Kidney (tissue), 14 donors: ENCODE measurements around the gene POU4F2. TPM values are rescaled to one million over a fixed set of nuclear protein-coding genes. Genes with fewer than 3 reads are reported as not detected.

Source experiments
- DNase-seq, 5 donors: peaks; one replicate each; pipeline ENCODE4 v3.0.0-alpha.2; 2013 to 2020
- FAIRE-seq: peaks from 2 replicates; lab custom pipeline; 2012; peaks lifted over from hg19 to GRCh38; lab: Jason Lieb, UNC
- H3K27ac ChIP-seq, 2 donors: one replicate each; pipeline ENCODE4 v1.7.0; 2013; ENCODE audit warnings: low read depth in 2 of 2, low read length in 2 of 2, inconsistent platforms in 1 of 2
- H3K27me3 ChIP-seq: one replicate; pipeline ENCODE4 v1.7.1; 2013; ENCODE audit warnings: low read length, inconsistent platforms; ENCODE audit not compliant: control insufficient read depth, insufficient read depth
- H3K36me3 ChIP-seq, 3 donors: one replicate each; pipeline versions ENCODE4 v1.7.0 to v1.7.1; 2013; ENCODE audit warnings: low read length in 3 of 3, control low read depth in 1 of 3, inconsistent platforms in 1 of 3; ENCODE audit not compliant: insufficient read depth in 3 of 3, control insufficient read depth in 2 of 3
- H3K4me1 ChIP-seq, 3 donors: one replicate each; pipeline versions ENCODE4 v1.7.0 to v1.7.1; 2013; ENCODE audit warnings: low read length in 3 of 3, inconsistent platforms in 1 of 3, low read depth in 1 of 3; ENCODE audit not compliant: control insufficient read depth in 2 of 3, insufficient read depth in 2 of 3
- H3K4me3 ChIP-seq, 3 donors: one replicate each; pipeline versions ENCODE4 v1.7.0 to v1.8.1; 2013; ENCODE audit warnings: low read length in 3 of 3, control low read depth in 1 of 3, inconsistent platforms in 1 of 3
- H3K9ac ChIP-seq, 3 donors: one replicate each; pipeline versions ENCODE4 v1.7.0 to v1.7.1; 2013; ENCODE audit warnings: low read length in 3 of 3, control low read depth in 1 of 3, inconsistent platforms in 1 of 3
- H3K9me3 ChIP-seq, 3 donors: one replicate each; pipeline versions ENCODE4 v1.7.0 to v1.7.1; 2013; ENCODE audit warnings: low read length in 3 of 3, control low read depth in 1 of 3, inconsistent platforms in 1 of 3; ENCODE audit not compliant: control insufficient read depth in 2 of 3, insufficient read depth in 1 of 3
- CTCF ChIP-seq: IDR thresholded peaks from 3 replicates; pipeline ENCODE4 v1.5.1; 2012; ENCODE audit warnings: mild to moderate bottlenecking, moderate library complexity, borderline replicate concordance; ENCODE audit not compliant: insufficient read depth; ENCODE audit errors: extremely low read depth
- intact Hi-C: fragments of 100-400 bp; cut with DNase I; formaldehyde crosslinking; loops from one replicate; pipeline ENCODE4 v1.11.1; 2022
- polyA plus RNA-seq: library from polyadenylated mRNA; stranded (reverse); fragments of 350-450 nt; fragmentation: Illumina TruSeq; extraction: RNeasy Lipid Tissue Mini Kit (QIAGEN cat#74804); gene quantifications from one replicate; pipeline ENCODE4 v1.2.3, GENCODE V29; 2014; ENCODE audit warnings: low read depth, low replicate concordance; ENCODE audit not compliant: insufficient read depth
- total RNA-seq: library from RNA; stranded (reverse); fragmentation: NEBNext Ultra II Directional; extraction: Animal tissue kit (Norgen Biotek cat#: 25700); gene quantifications from one replicate; pipeline ENCODE4 v1.2.1, GENCODE V29; 2021
- donor health status: control.
- donor health status: control.
- donor health status: control.
- donor health status: control.
- donor health status: control.
- donor health status: DM: yes; HTN: yes; CAD: no.
- donor health status: Normal renal cell carcinoma (clear cell type).

The POU4F2 gene
- total and polyA plus RNA-seq, 2 donors from 2014 or later, result not detected

- H3K9ac ChIP-seq, result no peak overlapping the region
- no peaks in the 10 kb centered on the region for H3K9me3 ChIP-seq
- peak in 1 of 5 donors; percentile 14 for DNase-seq
- H3K36me3 ChIP-seq, result no peaks in the 10 kb centered on the region
- H3K27ac ChIP-seq, result no peak overlapping the region
- no peak for TF ChIP-seq CTCF
- FAIRE-seq, result no peak
- H3K4me3 ChIP-seq, result no peak overlapping the region
- no peaks in the 10 kb centered on the region for H3K4me1 ChIP-seq
- intact Hi-C loops, result no loop called here
- H3K27me3 ChIP-seq, result peaks cover 52% of the 10 kb centered on the region
Measured at GRCh38 chr4:146647615-146648460, 9.1 kb downstream of the POU4F2 start.

- DNase-seq, result no peak
- no peak overlapping the region for H3K4me3 ChIP-seq
- no peak overlapping the region for H3K9ac ChIP-seq
- peaks cover 51% of the 10 kb centered on the region for H3K27me3 ChIP-seq
- no peak overlapping the region for H3K27ac ChIP-seq
- H3K9me3 ChIP-seq, result no peaks in the 10 kb centered on the region
- no peaks in the 10 kb centered on the region for H3K36me3 ChIP-seq
- no peak for FAIRE-seq
- intact Hi-C loops, result no loop called here
- no peak for TF ChIP-seq CTCF
- no peaks in the 10 kb centered on the region for H3K4me1 ChIP-seq
Measured at GRCh38 chr4:146648461-146648783, 9.7 kb downstream of the POU4F2 start.

- Histone ChIP-seq H3K4me1 (no peaks in the 10 kb centered on the region), H3K4me3 (no peak overlapping the region), H3K27me3 (peaks cover 58% of the 10 kb centered on the region), H3K36me3 (no peaks in the 10 kb centered on the region), H3K9me3 (no peaks in the 10 kb centered on the region), H3K27ac (no peak overlapping the region), H3K9ac (no peak overlapping the region)
- intact Hi-C loops, result no loop called here
- TF ChIP-seq CTCF, result no peak
- DNase-seq (no peak), FAIRE-seq (no peak)
Measured at GRCh38 chr4:146649232-146649631, 10.5 kb downstream of the POU4F2 start.

GRCh38 chr4:146650034-146650433 lies 11.3 kb downstream of the POU4F2 start:
- Histone ChIP-seq H3K4me3 (no peak overlapping the region), H3K27ac (no peak overlapping the region), H3K9me3 (no peaks in the 10 kb centered on the region), H3K4me1 (no peaks in the 10 kb centered on the region), H3K9ac (no peak overlapping the region), H3K27me3 (peaks cover 58% of the 10 kb centered on the region), H3K36me3 (no peaks in the 10 kb centered on the region)
- FAIRE-seq (no peak), DNase-seq (no peak)
- TF ChIP-seq CTCF, result no peak
- intact Hi-C loops, result no loop called here
